Left lung (tissue), 10 donors: ENCODE measurements around the gene FAM50B. TPM values are rescaled to one million over a fixed set of nuclear protein-coding genes. Genes with fewer than 3 reads are reported as not detected.

Experiments used
- ATAC-seq: fragments of 200-7000 bp; cut with Tn5 transposase; one replicate; pipeline ENCODE4 v1.9.1; 2020; ENCODE audit warnings: moderate library complexity
- DNase-seq, 4 donors: peaks; one replicate each; pipeline ENCODE4 v3.0.0-alpha.2; 2013 to 2020
- H3K27ac ChIP-seq, 2 donors: fragments of 200-600 bp; sonication (generic) in 1 of 2; one replicate each; pipeline versions ENCODE4 v1.5.0 to v1.8.0; 2020 to 2021
- H3K27me3 ChIP-seq, 2 donors: fragments of 200-600 bp; sonication (generic) in 1 of 2; one replicate each; pipeline versions ENCODE4 v1.5.0 to v1.8.0; 2020 to 2021
- H3K36me3 ChIP-seq, 2 donors: fragments of 200-600 bp; sonication (generic) in 1 of 2; one replicate each; pipeline versions ENCODE4 v1.5.0 to v1.8.0; 2020 to 2021
- H3K4me1 ChIP-seq, 2 donors: fragments of 200-600 bp; one replicate each; pipeline ENCODE4 v1.8.0; 2021
- H3K4me3 ChIP-seq, 2 donors: fragments of 200-600 bp; sonication (generic) in 1 of 2; one replicate each; pipeline versions ENCODE4 v1.5.0 to v1.8.0; 2020 to 2021; ENCODE audit warnings: mild to moderate bottlenecking in 1 of 2
- H3K9me3 ChIP-seq, 2 donors: fragments of 200-600 bp; sonication (generic) in 1 of 2; one replicate each; pipeline versions ENCODE4 v1.5.0 to v1.8.0; 2020 to 2021
- intact Hi-C, 2 donors: fragments of 100-400 bp; cut with DNase I; formaldehyde crosslinking; loops; one replicate each; pipeline versions ENCODE4 v1.11.2 to v1.14.2; 2022
- polyA plus RNA-seq, 6 donors: library from polyadenylated mRNA; unstranded; fragments of 120-200 nt; gene quantifications; one replicate each; pipeline ENCODE4 v1.2.1, GENCODE V29; 2013; ENCODE audit not compliant: insufficient read length in 6 of 6
- total RNA-seq, 2 donors: library from RNA; stranded (reverse); fragmentation: NEBNext Ultra II Directional; extraction: Animal tissue kit (Norgen Biotek cat#: 25700); gene quantifications; one replicate each; pipeline ENCODE4 v1.2.1, GENCODE V29; 2021
- TF ChIP-seq, protein P1 (sequence below), 2 donors: fragments of 200-600 bp; sonication (generic) in 1 of 2; IDR thresholded peaks; one replicate each; pipeline versions ENCODE4 v1.5.0 to v1.8.0; 2021; ENCODE audit warnings: antibody characterized with exemption in 2 of 2
- donor health status: DM: no; HTN: yes; CAD: no.
- donor health status: DM: no; HTN: no; CAD: no.

Gene FAM50B
- total and polyA plus RNA-seq, 8 donors: 8.5 to 20.3 (median 11.0) TPM

DNA sequence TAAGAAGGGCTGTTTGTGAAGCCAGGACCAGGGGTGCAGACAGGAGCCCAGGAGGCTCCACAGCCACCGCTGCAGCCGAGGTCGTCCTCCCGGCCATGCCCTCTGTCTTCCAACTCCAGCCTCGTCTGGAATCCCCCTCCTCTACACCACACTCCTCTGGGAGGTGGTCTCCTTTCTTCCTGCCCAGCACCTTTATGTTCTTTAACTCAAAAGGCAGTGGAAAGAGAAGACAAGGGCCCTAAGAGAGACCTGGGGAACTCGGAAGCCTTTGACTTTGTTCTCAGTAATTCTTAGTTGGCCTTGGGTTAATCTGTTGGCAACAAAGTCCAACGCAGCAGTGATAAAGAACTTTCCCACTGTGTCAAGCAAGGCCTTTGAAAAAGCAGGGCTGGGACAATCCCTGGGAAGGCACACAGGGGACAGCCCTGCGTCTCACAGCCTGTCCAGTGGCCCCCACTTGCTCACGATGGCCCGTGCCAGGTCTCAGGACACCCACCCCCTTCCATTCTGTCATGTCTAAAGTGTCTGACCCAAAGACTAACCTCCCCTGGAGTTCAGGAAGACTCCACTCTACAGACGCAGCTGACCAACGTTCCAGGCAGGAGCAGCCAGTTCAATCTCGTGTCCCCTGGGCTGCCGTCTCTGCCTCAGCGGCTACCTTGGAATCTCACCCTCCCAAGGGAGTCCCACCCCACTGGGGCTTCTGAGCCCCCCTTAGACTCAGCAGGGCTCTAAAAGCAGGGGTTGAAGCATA is 42.8 kb upstream of the FAM50B start:
- ATAC-seq (no peak), DNase-seq (no peak)
- Histone ChIP-seq H3K36me3 (no peaks in the 10 kb centered on the region), H3K4me1 (peaks cover 8 to 14% of the 10 kb centered on the region in 2 donors), H3K9me3 (no peaks in the 10 kb centered on the region), H3K4me3 (no peak overlapping the region), H3K27me3 (no peaks in the 10 kb centered on the region), H3K27ac (no peak overlapping the region)
- TF ChIP-seq, protein P1, sequence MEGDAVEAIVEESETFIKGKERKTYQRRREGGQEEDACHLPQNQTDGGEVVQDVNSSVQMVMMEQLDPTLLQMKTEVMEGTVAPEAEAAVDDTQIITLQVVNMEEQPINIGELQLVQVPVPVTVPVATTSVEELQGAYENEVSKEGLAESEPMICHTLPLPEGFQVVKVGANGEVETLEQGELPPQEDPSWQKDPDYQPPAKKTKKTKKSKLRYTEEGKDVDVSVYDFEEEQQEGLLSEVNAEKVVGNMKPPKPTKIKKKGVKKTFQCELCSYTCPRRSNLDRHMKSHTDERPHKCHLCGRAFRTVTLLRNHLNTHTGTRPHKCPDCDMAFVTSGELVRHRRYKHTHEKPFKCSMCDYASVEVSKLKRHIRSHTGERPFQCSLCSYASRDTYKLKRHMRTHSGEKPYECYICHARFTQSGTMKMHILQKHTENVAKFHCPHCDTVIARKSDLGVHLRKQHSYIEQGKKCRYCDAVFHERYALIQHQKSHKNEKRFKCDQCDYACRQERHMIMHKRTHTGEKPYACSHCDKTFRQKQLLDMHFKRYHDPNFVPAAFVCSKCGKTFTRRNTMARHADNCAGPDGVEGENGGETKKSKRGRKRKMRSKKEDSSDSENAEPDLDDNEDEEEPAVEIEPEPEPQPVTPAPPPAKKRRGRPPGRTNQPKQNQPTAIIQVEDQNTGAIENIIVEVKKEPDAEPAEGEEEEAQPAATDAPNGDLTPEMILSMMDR (IDR thresholded peaks at IDR 0.05): no peak
- intact Hi-C loops: no loop called here

DNA sequence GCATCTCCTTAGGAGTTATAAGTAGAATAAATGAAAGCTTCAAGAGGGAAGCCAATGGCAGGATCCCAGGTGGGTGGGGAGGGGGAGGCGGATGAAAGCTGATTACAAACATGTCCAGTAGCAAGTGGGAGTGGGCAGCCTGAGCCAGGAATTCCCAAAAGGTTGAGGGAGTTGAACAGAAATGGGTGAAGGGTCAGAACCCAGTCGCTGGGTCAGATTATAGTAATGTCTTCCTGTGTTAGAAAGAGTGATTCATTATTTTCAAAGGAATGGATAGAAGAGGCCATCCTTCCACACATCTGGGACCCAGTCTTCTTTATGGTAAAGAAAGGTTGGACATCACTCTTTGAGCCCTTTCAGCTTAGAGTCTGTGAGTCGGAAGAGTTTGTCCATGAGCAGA is 41.0 kb upstream of the FAM50B start:
- Histone ChIP-seq H3K4me1 (peaks cover 11 to 15% of the 10 kb centered on the region in 2 donors), H3K36me3 (no peaks in the 10 kb centered on the region), H3K27ac (peak overlapping the region; percentile 1 to 24), H3K4me3 (no peak overlapping the region), H3K9me3 (no peaks in the 10 kb centered on the region), H3K27me3 (no peaks in the 10 kb centered on the region)
- no peak for ATAC-seq
- intact Hi-C loops: no loop called here
- TF ChIP-seq, protein P1 (IDR thresholded peaks at IDR 0.05): no peak
- no peak for DNase-seq

DNA sequence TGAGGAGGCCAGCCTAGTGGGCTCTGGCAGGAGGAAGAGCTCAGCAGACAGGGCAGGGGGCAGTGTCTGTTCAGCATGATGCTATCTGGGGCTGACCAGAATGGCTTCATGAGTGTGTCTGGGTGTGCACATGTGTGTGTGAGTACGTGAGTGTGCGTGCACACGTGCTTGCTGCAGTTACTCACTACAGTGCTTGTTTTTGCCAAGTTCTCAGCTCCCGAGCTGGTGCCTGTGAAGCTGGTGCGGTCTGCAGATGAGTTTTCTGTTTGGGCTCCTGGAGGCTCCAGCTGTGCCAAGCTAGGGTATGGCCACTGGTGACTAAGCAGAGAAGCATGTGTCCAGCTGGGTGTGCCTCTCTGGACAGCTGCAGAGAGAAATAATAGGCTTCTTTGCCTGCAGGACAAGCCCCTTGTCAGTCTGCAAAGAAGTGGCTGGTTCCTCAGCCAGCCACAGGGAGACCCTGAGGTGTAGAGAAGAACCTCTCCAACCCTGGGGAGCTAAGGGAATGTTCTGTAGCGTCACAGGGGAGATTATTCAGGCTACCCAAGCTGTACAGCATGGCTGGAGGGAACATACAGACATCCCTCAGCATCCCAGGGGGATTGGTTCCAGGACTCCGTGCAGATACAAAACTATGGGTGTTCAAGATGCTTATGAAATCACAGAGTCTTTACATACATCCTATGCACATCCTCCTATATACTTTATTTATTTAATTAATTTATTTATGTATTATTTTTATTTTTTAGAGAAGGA is 40.2 kb upstream of the FAM50B start:
- Histone ChIP-seq H3K36me3 (no peaks in the 10 kb centered on the region), H3K9me3 (no peaks in the 10 kb centered on the region), H3K4me1 (peaks cover 13 to 15% of the 10 kb centered on the region in 2 donors), H3K27me3 (no peaks in the 10 kb centered on the region), H3K4me3 (no peak overlapping the region), H3K27ac (peak overlapping the region; percentile 1 to 24)
- ATAC-seq (peak; percentile 84), DNase-seq (no peak)
- TF ChIP-seq, protein P1 (IDR thresholded peaks at IDR 0.05): no peak
- intact Hi-C loops: no loop called here

DNA sequence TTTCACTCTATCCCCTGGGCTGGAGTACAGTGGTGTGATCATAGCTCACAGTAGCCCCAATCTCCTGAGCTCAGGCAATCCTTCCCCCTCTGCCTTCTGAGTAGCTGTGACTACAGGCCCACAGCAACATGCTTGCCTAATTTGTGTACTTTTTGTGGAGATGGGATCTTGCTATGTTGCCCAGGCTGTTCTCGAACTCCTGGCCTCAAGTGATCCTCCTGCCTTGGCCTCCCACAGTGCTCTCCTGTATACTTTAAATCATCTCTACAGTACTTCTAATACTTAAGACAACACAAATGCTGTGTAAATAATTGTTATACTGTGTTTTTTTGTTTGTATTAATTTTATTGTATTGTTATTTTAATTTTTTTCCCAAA is 39.7 kb upstream of the FAM50B start:
- no peaks in the 10 kb centered on the region for H3K27me3 ChIP-seq
- TF ChIP-seq, protein P1 (IDR thresholded peaks at IDR 0.05): no peak
- intact Hi-C loops: no loop called here
- H3K27ac ChIP-seq: no peak overlapping the region
- H3K9me3 ChIP-seq: no peaks in the 10 kb centered on the region
- no peak for DNase-seq
- no peak for ATAC-seq
- no peaks in the 10 kb centered on the region for H3K36me3 ChIP-seq
- H3K4me3 ChIP-seq: no peak overlapping the region
- peaks cover 11 to 15% of the 10 kb centered on the region in 2 donors for H3K4me1 ChIP-seq

DNA sequence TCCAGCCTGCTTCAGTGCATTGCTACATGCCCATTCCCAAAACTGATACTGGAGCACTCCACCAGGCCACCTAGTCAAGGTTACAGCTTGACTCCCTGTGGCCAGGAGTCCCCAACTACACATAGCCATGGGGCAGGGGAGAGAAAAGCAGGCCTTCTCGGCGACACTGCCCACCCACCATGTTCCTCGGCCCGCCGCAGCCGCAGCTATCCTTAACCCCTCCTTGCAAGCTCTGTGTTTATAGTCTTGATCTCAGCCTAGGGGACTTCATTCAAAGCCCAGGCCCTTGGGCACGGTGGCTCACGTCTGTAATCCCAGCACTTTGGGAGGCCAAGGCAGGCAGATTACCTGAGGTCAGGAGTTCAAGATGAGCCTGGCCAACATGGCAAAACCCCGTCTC is 39.2 kb upstream of the FAM50B start:
- no peak for ATAC-seq
- H3K4me1 ChIP-seq: peaks cover 11 to 15% of the 10 kb centered on the region in 2 donors
- H3K27me3 ChIP-seq: no peaks in the 10 kb centered on the region
- H3K4me3 ChIP-seq: no peak overlapping the region
- H3K36me3 ChIP-seq: no peaks in the 10 kb centered on the region
- H3K9me3 ChIP-seq: no peaks in the 10 kb centered on the region
- intact Hi-C loops: no loop called here
- H3K27ac ChIP-seq: no peak overlapping the region
- TF ChIP-seq, protein P1 (IDR thresholded peaks at IDR 0.05): no peak
- no peak for DNase-seq
